ENCODE measurements around the gene C16orf86.

Gene C16orf86, protein sequence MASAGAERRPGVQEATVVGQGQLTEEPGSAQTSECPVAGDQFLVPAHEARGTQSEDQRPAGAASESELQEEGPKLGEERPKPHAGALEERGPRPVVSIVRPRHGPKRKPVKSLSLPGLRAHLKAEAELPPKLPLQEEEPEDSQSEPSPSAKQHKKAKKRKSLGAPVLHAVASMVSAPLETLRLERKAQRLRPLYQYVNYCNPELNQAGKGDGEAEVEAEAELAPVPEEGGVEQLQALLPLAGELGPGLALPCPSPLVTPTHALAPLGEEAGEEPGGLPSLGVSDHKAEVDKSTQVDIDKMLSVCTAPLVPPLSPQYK

GRCh38 chr16:67666559-67667452, at the start of gene C16orf86, which contains the start of gene ENKD1:
Gene C16orf86 (plus strand): TSS chr16:67666814. CDS start chr16:67666971, 157 bp downstream.
Gene ENKD1 (minus strand): TSS chr16:67666750. CDS start chr16:67666442, 308 bp downstream.
- peaks cover 7% of the 10 kb centered on the region for H3K4me1 Mint-ChIP-seq (ENCODE audit: low read depth)
- no peaks in the 10 kb centered on the region for H3K27me3 Mint-ChIP-seq (ENCODE audit: low read depth)
- H3K9me3 Mint-ChIP-seq: no peaks in the 10 kb centered on the region
- peak within 1 kb of the TSS; percentile 80 for H3K27ac Mint-ChIP-seq
- DNase-seq (ENCODE audit: low spot score): peak; percentile 73
- H3K36me3 Mint-ChIP-seq (ENCODE audit: low read depth): no peaks in the 10 kb centered on the region
- H3K4me3 Mint-ChIP-seq: peak within 1 kb of the TSS; percentile 86

GRCh38 chr16:67628216-67628615, 38.4 kb upstream of the C16orf86 start:
- H3K36me3 Mint-ChIP-seq (ENCODE audit: low read depth): peaks cover 52% of the 10 kb centered on the region
- no peaks in the 10 kb centered on the region for H3K9me3 Mint-ChIP-seq
- DNase-seq (ENCODE audit: low spot score): no peak
- H3K4me1 Mint-ChIP-seq (ENCODE audit: low read depth): no peaks in the 10 kb centered on the region
- H3K27ac Mint-ChIP-seq: no peak overlapping the region
- H3K27me3 Mint-ChIP-seq (ENCODE audit: low read depth): no peaks in the 10 kb centered on the region
- H3K4me3 Mint-ChIP-seq: no peak overlapping the region

GRCh38 chr16:67632415-67633172, 34.0 kb upstream of the C16orf86 start:
- Mint-ChIP-seq H3K27ac (no peak overlapping the region), H3K4me1 (ENCODE audit: low read depth) (no peaks in the 10 kb centered on the region), H3K27me3 (ENCODE audit: low read depth) (no peaks in the 10 kb centered on the region), H3K9me3 (no peaks in the 10 kb centered on the region), H3K36me3 (ENCODE audit: low read depth) (peaks cover 46% of the 10 kb centered on the region), H3K4me3 (no peak overlapping the region)
- no peak for DNase-seq (ENCODE audit: low spot score)

DNA sequence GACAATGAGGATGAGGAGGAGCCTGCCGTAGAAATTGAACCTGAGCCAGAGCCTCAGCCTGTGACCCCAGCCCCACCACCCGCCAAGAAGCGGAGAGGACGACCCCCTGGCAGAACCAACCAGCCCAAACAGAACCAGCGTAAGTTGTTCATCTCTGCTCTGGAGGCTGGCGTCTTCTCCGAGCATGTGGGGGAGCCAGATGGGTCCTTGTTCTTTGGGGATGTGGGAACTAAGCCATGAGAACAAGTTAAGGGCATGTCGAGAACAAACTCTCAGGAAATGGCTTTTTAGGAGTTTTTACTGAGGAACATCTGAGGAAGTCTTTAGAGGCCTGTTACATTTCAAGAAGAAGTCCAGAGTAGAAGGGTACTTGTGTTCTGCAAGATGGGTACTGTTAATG, 29.9 kb upstream of the C16orf86 start:
- Mint-ChIP-seq H3K4me3 (no peak overlapping the region), H3K27ac (no peak overlapping the region), H3K36me3 (ENCODE audit: low read depth) (peaks cover 45% of the 10 kb centered on the region), H3K27me3 (ENCODE audit: low read depth) (no peaks in the 10 kb centered on the region), H3K9me3 (no peaks in the 10 kb centered on the region), H3K4me1 (ENCODE audit: low read depth) (no peaks in the 10 kb centered on the region)
- DNase-seq (ENCODE audit: low spot score): no peak

GRCh38 chr16:67637625-67638024, 29.0 kb upstream of the C16orf86 start:
- Mint-ChIP-seq H3K4me1 (ENCODE audit: low read depth) (no peaks in the 10 kb centered on the region), H3K27ac (no peak overlapping the region), H3K27me3 (ENCODE audit: low read depth) (no peaks in the 10 kb centered on the region), H3K9me3 (no peaks in the 10 kb centered on the region), H3K36me3 (ENCODE audit: low read depth) (peaks cover 38% of the 10 kb centered on the region), H3K4me3 (no peak overlapping the region)
- DNase-seq (ENCODE audit: low spot score): no peak

DNA sequence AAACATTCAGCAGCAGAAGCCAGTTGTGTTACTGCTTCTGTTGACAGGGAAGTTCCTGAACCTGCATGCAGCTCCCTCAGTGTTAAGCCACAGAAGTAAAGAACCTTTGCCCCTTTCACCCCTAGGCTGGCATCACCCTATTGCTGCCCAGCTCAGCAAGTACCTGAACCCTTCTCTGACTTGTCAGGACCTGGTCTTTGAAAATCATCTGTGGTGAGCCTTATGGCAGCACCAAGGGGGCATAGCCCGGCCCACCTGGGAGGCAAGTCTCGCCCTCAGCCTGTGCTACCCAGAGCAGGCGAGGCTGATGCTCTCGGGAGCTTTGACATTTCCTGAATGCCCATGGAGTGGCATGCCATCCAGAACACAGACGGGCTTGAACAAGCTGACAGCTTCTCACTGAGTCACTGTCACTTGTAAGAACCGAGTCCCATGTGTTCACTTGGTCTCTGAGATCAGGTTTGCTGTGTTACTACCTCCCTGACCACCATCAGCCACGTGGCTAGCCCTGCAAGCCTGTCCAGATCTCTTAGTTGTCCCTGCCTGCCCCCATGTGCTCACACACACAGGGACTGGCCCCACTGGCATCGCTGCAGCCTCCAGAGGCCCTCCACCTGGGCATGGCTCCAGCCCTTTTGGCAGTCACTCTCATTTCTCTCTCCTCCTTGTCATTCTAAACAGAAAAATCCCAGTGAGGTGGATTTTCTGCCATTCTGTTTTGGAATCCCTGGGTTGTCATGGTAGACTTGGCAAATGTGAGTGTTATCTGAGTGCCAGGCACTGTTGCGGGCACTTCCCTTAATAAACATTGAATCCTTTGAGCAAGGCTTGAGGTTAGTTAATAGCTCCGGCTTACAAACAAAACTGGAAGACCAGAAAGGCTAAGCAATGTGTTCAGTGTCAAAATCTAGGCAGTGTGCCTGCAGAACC, 24.6 kb upstream of the C16orf86 start:
- Mint-ChIP-seq H3K36me3 (ENCODE audit: low read depth) (peaks cover 25% of the 10 kb centered on the region), H3K4me1 (ENCODE audit: low read depth) (peaks cover 10% of the 10 kb centered on the region), H3K4me3 (no peak overlapping the region), H3K27me3 (ENCODE audit: low read depth) (no peaks in the 10 kb centered on the region), H3K9me3 (no peaks in the 10 kb centered on the region), H3K27ac (no peak overlapping the region)
- DNase-seq (ENCODE audit: low spot score): no peak

DNA sequence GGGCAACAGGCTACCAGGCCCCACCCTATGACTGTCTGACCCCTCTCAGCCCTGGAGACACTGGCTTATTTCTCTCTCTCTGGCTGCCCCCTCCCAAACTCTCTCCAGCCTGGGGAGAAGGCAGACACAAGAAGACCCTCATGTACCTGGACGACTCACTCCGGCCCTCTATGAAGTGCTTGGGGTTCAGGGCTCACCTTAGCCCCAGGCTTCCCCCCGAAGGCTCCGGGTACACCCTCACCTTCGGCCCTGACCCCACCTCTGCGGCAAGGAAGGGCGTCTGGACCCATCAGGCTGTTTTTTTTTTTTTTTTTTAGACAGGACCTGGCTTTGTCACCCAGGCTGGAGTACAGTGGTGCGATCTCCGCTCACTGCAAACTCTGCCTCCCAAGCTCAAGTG, 22.6 kb upstream of the C16orf86 start:
- H3K36me3 Mint-ChIP-seq (ENCODE audit: low read depth): peaks cover 18% of the 10 kb centered on the region
- H3K27ac Mint-ChIP-seq: peak overlapping the region; percentile 73
- H3K9me3 Mint-ChIP-seq: no peaks in the 10 kb centered on the region
- peak overlapping the region; percentile 69 for H3K4me3 Mint-ChIP-seq
- H3K27me3 Mint-ChIP-seq (ENCODE audit: low read depth): no peaks in the 10 kb centered on the region
- peaks cover 10% of the 10 kb centered on the region for H3K4me1 Mint-ChIP-seq (ENCODE audit: low read depth)
- no peak for DNase-seq (ENCODE audit: low spot score)

DNA sequence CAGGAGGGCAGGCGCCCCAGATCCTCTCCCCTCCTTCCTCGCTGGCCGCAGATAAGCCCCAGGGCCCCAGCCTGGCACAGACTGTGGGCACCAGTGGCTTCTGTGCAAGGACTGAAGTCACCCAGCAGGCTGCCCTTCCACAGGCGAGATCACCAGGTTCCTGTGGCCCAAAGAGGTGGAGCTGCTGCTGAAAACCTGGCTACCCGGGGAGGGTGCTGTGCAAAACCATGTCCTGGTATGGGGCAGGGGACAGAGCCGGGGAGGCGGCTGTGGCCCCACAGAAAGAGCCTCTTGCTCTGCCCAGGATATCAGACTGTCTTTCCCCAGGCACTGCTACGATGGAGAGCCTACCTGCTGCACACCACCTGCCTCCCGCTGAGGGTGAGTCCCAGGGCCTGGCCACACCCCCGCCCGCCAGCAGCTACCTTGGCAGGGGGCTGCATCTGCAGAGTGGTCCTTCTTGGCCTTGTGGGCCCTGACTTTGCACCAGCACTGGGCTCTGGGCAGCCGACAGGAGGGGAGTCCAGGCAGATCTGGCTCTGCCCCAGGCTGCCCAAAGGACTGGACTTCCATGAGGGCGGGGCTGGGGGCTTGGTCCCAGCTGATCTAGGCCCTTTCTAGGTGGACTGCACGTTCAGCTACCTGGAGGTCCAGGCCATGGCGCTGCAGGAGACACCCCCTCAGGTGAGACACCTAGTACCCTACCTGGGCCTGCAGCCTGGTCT, 21.1 kb upstream of the C16orf86 start:
- no peak for DNase-seq (ENCODE audit: low spot score)
- Mint-ChIP-seq H3K27ac (peak overlapping the region; percentile 94), H3K27me3 (ENCODE audit: low read depth) (no peaks in the 10 kb centered on the region), H3K4me1 (ENCODE audit: low read depth) (peaks cover 10% of the 10 kb centered on the region), H3K4me3 (peak overlapping the region; percentile 89), H3K36me3 (ENCODE audit: low read depth) (peaks cover 20% of the 10 kb centered on the region), H3K9me3 (no peaks in the 10 kb centered on the region)

DNA sequence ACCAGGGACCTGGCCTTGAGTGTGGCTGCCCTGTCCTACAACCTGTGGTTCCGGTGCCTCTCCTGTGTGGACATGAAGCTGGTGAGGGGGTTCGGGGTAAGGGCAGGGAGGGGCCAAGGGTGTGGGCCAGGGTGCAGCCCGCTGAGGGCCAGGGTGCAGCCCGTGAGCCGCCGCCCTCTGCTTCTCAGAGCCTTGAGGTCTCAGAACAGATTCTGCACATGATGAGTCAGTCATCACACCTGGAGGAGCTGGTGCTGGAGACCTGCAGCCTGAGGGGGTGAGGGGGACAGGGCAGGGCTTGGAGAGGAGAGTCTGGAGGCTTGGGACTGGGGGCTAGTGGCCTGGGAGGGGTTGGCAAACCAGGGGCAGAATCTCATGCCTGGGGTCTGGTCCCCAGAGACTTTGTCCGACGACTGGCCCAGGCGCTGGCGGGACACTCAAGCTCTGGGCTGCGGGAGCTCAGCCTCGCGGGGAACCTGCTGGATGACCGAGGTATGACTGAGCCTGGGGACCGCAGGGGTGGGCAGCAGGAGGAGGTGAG, 19.4 kb upstream of the C16orf86 start:
- no peaks in the 10 kb centered on the region for H3K27me3 Mint-ChIP-seq (ENCODE audit: low read depth)
- H3K27ac Mint-ChIP-seq: no peak overlapping the region
- H3K36me3 Mint-ChIP-seq (ENCODE audit: low read depth): peaks cover 32% of the 10 kb centered on the region
- no peak overlapping the region for H3K4me3 Mint-ChIP-seq
- peaks cover 10% of the 10 kb centered on the region for H3K4me1 Mint-ChIP-seq (ENCODE audit: low read depth)
- no peak for DNase-seq (ENCODE audit: low spot score)
- no peaks in the 10 kb centered on the region for H3K9me3 Mint-ChIP-seq

- DNase-seq (ENCODE audit: low spot score): no peak
- peaks cover 35% of the 10 kb centered on the region for H3K36me3 Mint-ChIP-seq (ENCODE audit: low read depth)
- no peak overlapping the region for H3K27ac Mint-ChIP-seq
- no peaks in the 10 kb centered on the region for H3K27me3 Mint-ChIP-seq (ENCODE audit: low read depth)
- no peaks in the 10 kb centered on the region for H3K9me3 Mint-ChIP-seq
- H3K4me1 Mint-ChIP-seq (ENCODE audit: low read depth): peaks cover 10% of the 10 kb centered on the region
- no peak overlapping the region for H3K4me3 Mint-ChIP-seq
Measured at GRCh38 chr16:67647681-67648080, 18.9 kb upstream of the C16orf86 start.

DNA sequence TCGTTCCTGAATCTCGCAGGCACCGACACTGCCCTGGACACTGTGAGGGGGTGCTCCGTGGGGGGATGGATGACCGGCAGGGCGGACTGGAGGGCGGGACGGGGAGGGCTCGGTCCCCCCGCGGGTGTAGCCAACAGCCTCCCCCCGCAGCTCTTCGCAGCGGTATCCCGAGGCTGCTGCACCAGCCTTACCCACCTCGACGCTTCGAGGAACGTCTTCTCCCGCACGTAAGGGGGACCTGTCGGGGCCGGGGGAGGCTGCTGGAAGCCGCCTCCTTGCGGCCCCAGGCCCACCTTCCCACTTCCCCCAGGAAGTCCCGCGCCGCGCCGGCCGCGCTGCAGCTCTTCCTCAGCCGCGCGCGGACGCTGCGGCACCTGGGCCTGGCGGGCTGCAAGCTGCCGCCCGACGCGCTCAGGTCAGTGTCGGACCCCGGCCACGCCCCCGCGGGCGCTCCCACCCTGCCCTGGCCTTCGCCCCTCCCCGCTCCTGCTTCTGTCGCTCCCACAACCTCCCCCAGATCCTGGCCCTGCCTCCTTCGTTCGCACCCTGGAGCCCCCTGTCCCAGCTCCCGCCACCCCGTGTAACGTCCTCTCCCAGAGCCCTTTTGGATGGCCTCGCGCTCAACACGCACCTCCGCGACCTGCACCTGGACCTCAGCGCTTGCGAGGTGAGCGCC, 18.4 kb upstream of the C16orf86 start:
- Mint-ChIP-seq H3K4me3 (no peak overlapping the region), H3K27ac (no peak overlapping the region), H3K36me3 (ENCODE audit: low read depth) (peaks cover 35% of the 10 kb centered on the region)

More for the DNA sequence above, 18.4 kb upstream of the C16orf86 start:
- H3K4me1 Mint-ChIP-seq (ENCODE audit: low read depth): peaks cover 10% of the 10 kb centered on the region
- no peaks in the 10 kb centered on the region for H3K27me3 Mint-ChIP-seq (ENCODE audit: low read depth)
- DNase-seq (ENCODE audit: low spot score): no peak
- no peaks in the 10 kb centered on the region for H3K9me3 Mint-ChIP-seq
